Endometrial microvascular endothelial cells (primary cell): ENCODE data around the gene OLFML2B. TPM values are rescaled to one million over a fixed set of nuclear protein-coding genes. Genes with fewer than 3 reads are reported as not detected.

ENCODE experiments used
- in situ Hi-C: cut with HindIII; loops from 2 replicates; pipeline ENCODE4 v1.10.0; 2017; ENCODE audit warnings: low sequenced_read_pairs, low pct_unique_long_range_greater_than_20kb; ENCODE audit errors: inconsistent ontology term
- total RNA-seq: library from RNA; depleted of rRNA; stranded (reverse); fragments of >200 nt; gene quantifications from one replicate; pipeline ENCODE4 v1.2.3, GENCODE V29; 2015; ENCODE audit errors: inconsistent ontology term

The OLFML2B gene
- total RNA-seq, 1 donor from 2014 or later, result 0.09 TPM

DNA sequence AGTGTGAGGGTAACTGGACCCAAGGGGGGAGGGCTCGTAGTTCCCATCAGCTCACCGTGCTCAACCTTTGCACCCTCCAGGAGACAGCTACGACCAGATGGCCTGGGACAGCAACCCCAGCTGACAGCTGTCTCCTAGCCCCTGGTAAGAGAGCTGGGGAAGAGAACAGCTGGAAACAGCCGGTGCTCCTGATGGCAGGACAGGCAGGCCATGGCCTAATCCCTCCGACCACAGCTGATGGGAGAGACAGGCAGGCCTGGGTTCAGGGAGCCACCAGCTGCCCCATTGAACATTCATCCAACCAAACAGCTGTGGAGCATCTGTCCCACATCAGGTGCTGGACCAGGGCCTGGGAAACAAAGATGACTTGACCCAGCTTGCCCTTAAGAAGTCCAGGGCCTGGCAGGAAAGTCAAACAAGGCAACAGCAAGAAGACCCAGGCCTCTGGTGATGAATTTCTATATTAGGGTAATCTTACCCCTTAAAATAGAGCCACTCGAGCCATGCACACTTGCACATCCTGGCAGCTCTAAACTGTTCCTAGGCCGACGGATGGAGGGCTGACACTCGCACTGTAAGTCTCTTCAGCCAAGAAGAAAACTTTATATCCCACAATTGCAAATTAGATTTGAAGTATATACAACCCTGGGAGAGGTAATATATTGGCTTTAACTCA is 12.2 kb downstream of the OLFML2B start:
- in situ Hi-C loops, result no loop called here

DNA sequence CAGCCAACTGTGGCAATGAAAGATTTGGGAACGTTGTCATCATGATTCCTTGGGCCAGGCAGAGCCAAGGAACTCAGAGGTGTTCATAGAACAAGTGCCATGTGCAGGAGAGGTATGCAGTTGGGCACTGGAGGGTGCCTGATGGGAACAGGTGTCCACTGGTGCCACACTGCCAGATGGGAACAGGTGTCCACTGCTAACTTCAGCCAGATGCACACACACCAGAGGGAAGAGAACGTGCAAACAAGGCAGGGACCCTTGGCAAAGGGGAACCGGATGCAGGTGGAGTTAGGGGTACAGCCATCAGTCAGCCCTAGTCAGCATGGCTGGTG is 13.5 kb downstream of the OLFML2B start:
- in situ Hi-C loops, result no loop called here

DNA sequence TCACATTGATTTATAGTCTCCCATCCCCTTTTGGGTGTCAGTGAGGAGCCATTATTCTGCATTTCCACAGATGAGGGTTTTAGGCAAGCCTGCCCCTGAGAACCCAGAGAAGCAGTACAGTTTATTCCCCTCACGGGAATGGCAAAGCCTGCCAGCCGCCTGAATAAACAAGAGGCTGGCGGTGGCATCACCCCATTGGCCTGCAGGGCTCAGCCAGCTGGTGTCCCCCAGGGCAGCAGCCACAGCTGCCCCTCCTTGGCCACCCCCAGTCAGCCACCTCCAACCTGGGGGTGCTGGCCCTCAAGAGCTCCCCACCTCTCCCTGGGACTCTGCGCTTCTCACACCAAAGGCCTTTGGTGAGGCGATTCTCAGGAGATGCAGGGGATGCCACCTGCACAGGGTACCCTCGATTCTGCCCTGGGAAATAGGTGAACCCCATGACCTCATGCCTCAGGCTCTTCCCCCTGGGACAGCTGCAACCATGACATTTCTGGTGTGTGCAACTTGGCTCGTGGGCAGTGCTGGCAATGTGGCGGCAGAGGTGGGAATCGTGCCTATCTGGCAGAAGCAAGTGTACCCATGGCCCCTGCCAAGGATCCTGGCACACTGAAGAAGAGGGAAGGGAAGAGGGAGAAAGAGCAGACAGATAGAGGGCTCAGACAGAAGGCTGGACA is 14.0 kb downstream of the OLFML2B start:
- in situ Hi-C loops, result no loop called here

DNA sequence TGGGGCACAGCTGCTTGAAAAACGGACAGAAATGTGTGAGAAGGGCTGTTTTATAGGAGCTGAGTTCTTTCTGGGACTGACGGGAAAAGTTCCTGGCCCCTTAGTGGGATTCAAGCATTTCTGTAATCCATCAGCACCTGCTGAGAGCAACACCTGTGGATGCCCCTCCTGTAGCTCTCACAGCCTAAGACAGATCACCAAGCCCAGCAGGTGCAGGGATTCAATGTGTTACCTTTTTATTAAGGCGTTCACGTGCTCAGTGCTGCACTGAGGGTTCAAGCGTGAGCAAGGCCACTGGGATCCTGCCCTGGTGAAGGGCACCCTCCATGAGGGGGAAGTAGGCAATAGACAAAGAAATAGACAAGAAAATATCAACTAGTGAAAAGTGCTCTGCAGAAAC is 14.9 kb downstream of the OLFML2B start:
- in situ Hi-C loops, result no loop called here

DNA sequence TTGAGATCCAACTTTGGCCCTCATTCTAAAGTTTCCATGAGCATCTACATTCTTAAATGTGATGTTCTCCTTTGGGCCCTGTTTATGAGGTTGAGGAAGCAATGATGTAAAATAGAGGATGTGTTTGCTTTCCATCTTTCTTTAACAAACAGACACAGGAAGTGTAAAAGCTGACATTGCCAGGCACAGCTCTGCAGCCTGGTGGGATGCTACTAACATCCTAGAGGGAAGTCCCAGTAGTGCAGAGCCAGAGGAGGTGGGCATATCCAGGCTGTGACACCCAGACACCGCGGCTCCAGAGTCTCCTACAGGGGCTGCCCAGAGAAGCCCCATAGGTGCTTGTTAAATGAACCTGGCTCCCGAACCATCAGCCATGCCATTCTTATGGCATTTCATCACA is 16.2 kb downstream of the OLFML2B start:
- in situ Hi-C loops, result no loop called here

DNA sequence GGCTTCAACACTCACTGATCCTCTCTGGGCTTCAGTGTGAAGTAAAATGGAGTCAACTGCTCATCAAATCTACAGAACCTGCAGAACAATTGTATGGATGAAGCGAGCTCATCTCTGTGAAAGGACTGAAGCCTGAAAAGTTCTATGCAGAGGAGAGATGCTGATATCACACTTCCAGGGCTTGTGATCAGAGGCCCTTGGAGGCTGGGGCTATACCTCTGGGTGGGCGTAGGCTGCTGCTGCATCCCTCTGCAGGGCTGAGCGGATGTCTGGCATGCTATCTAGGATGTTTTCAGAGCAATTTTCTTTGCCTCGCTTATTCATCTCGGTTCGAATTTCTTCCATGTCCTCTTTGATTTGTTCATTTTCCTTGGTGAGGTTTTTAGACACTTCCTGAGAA is 17.6 kb downstream of the OLFML2B start:
- in situ Hi-C loops, result no loop called here

DNA sequence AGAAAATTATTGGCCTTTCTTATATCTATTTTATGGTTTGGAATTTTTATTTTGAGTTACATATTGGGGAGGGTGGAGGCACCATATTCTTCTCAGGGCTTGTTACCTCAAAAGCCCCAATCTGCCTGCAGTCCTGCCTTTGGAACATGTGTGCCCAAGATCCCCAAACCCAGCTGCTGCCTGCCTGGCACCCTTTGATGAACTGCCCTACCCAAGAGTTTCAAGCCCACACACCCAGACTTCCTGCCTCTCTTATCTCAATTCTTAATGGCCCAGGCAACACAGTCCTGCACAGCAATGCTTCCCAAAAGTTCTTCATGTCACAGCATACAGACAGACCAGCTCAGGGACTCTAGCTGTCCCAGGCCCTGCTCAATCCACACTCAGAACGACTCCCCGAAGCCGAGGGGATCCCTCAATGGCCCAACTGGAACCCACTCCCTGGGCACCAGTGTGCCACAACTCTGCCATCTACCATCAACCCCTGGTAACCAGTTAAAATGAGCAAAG is 19.2 kb downstream of the OLFML2B start:
- in situ Hi-C loops, result no loop called here

DNA sequence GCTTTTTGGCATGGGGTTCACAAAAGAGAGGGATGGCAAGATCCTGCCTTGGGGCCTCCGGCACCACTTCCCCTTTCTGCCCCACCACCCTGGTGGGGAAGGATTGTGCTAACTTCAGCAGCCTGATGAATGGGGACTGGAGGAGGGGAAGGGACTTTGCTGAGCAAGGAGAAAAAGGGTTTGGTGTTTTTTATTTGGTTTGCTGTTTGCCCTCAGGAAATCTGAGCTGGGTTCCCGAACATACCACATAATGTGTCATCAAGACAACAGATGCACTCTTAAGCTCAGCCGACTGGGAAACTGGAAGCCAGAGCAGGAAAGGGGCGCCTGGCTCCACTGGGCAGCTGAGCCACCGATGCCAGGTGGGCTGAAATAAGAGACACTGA is 19.8 kb downstream of the OLFML2B start:
- in situ Hi-C loops, result no loop called here

DNA sequence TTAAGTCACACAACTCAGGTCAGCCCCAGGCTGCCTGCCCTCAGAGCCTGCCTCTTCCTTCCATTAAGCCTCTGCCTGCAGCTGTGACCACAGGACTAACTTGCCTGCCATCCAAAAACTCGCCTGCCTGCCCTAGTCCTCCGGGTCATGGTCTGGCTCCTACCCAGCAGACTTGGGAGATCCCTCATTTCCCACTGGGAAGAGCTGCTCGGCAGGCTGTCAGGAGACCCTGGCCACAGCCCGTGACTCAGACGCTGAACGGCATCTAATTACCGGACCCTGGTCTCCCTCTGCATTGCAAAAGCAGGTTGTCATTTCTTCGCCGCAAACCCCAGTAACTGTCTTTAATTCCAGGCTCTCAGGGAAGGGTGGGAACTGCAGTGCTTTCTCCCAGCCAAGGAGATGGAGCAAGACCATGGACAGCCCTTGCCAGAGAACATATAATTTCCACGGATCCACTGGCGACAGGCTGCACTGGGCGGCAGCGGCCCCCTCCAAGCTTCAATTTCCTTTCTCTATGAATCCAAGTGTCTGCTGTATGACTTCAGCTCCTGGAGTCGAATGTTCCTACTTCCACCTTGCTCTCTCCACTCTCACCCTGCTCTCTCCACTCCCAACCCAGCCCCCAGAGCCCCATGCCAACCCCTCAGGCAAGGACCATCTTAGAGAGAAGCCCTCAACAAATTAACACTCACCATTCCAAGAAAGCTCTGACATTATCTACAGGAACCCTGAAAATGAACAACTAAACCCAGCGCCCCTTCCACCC is 20.4 kb downstream of the OLFML2B start:
- in situ Hi-C loops, result no loop called here

DNA sequence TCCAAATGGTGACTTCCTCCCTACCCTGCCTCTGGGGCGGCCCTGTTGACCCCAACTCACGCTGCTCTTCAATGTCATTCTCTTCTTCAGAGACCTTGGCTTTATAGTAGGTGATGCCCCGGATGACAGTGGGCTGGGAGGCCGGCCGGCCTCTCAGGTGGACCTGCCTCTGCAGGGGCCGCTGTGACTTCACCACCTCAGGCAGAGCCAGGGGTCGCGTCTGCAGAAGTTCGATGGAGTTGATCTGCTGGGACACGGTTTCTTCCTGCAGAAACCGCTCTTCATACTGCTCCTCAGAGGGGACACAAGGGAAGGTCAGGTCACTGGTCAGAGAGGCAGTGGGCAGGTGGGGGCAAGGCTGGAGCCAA is 23.6 kb downstream of the OLFML2B start:
- in situ Hi-C loops, result no loop called here

DNA sequence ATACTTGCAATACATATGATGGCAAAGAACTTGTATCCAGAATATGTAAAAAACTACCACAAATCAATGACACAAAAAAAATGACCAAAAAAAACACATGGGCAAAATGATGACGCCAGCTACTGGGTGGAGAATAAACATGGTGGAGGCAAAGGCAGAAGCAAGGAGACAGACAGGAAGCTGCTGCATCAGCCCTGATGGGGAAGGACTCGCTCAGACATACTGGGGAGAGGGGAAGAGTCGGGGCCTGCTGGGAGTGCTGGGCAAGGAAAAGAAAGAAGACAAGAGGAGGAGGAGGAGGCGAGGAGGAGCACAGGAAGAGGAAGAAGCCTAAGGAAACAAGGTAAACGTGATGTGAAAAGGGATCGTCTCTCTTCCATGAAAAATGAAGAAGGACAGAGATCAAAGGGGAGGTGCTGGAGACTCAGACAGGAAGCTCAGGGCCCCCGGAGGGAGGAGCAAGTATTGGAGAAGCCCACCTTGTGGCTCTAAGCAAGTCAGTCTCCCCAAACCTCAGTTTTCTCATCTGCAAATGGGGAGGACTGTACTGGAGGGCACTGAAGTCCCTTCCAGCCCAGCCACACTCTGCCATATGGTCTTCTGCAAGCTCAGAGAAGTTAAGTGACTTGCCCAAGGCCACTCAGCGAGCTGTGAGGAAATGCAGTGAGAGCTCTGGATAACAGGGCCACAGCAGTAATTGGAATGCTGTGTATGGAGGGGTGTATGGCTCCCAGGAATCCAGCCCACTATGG is 24.2 kb downstream of the OLFML2B start:
- in situ Hi-C loops, result no loop called here

DNA sequence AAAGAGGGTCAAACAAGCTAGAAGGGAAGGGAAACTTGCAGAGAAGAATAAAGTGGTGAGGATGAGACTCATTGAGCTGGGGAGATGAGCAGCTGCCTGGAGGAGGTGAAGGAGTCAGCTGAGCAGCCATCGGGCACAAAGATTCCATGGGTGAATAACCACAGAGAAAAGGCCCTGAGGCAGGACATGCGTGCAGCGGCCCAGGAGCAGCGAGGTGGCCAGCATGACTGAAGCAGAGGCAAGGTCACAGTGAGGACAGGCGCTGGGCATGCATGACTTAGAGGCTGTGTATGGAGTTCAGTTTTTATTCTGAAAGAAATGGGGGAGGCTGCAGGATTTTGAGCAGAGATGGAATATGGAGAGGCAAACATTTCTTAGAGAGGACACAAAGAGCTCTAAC is 24.9 kb downstream of the OLFML2B start:
- in situ Hi-C loops, result no loop called here

DNA sequence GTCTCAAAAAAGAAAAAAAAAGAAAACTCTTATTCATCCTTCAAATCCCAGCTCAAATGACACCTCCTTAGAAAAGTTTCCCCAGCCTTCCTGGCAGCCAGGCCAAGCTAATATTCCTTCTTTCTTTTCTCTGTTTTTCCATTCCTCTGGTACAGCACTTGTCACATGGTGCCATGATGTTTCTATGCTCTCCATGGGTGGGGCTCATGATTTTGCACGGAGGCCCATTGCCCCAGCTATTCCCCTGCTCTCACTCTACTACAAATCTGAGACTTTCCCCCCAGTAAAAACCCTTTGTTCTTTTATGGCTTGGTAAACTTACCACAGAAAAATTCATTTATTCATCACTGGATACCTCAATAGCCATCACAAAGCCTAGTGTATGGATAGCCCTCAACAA is 26.5 kb downstream of the OLFML2B start:
- in situ Hi-C loops, result no loop called here

DNA sequence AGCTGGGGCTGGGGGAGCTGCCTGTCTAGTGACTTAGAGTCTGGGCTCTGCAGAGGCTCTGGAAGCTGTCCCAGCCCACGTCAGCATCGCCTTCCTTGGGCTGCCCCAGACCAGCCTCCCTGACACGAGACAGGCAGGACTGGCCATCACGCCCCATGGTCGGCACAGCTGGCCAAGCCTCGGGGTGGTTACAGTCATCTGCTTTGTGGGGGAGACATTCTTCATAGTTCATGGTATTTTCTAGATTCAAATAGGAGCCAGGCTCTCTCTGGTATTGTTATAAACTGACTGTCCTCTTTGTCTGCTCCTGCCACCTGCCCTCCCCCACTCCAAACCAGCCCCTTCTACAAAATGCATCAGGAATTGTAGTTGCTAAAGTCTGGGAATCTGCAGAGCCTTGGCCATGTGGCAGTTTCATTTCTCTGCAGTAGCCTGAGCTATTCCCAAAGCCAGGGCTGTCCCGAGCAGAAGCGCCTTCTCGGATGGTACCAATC is 29.4 kb downstream of the OLFML2B start:
- in situ Hi-C loops, result no loop called here

DNA sequence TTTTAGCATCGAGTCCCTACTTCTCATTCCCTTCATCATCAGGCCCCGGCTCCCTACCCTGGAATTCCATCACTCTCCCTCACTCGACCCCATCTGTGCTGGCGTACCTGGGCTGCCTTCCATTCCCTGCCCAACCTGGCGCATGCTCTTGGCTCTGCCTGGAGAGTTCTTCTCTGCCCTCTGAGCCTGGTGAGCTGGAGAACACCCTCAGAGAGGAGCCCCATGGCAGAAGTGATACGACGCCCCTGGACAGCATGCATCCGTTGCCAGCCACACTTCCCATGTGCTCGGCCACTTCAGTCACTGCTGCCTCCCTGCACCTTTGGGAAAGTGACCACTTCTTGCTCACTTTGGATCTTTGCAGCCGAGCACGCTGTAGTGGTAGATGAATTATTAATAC is 30.1 kb downstream of the OLFML2B start:
- in situ Hi-C loops, result no loop called here

DNA sequence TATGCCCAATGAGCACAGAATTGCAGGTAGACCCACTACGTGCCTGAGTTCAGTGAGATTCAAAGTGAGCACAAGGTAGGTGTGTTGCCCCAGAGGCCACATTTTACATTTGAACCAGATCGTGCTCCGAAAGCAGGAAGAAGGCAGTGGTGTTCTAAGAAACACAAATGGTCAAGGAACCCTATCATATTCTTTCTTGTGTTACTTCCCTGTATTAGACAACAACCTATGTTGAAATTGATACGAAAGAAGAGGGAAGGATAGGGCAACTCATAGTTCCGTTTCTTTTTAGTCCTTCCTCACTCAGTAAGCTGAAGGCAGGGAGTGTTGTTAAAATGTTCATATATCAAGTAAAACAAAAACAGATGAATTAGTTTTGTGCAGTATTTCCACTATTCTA is 33.9 kb downstream of the OLFML2B start:
- in situ Hi-C loops, result no loop called here

DNA sequence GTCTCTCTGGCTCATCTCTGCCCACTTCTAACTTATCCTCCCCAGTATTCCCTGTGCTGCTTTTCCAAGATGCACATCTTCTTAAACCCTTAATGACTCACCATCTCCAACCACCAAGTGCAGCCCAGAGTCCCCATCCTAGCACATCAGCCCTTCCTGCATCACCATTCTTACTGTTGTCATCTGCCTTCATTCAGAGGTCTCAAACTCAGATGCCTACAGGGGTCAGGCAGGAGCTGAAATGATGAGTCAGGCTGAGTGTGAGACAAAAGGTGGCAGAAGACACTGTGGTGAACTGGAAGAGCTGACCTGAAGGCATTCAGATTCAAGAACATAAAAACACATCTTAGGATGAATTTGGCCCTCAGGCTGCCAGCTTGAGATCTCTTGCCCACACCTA is 34.6 kb downstream of the OLFML2B start:
- in situ Hi-C loops, result no loop called here

DNA sequence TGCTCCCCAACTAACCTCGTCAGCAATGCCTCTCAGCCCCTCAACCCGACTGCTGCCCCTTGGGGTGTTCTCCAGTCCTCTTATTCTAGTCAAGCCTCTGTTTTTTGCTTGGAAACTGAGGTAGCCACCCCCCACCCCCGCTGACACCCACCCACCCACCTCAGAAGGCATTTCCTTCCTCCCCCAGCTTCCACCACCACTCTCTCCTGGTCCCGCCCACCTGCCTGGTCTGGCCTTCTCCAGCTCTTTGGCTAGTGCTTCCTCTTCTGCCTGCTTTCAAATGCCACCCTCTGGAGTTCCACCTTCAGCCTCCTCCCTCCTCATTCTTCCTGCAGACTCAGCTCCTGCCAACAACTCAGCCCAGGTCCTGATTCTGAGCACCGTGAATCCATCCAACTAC is 35.3 kb downstream of the OLFML2B start:
- in situ Hi-C loops, result no loop called here

DNA sequence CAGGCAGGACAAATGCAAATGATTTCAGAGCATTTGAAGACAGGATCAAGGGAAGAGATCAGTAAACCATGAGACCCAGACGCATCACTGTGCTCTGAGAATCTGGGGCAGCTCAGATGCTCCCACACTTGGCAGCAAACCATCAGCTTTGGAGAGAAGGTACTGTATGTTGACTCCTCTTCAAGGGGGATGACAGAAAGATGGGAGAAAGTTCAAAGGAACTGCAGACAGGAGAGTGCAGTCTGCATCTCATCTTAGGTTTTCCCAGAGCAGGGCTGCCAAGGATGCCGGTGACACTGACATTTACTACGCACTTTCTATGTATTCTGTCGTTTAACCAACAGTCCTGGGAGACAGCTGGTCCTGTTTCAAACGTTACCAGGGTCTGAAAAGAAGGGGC is 35.8 kb downstream of the OLFML2B start:
- in situ Hi-C loops, result no loop called here
